HG02973 (cell line): ENCODE data around the gene CYB5A.

Experiments used
- ATAC-seq: cut with Tn5 transposase; IDR thresholded peaks from one replicate; pipeline ENCODE4 v1.9.1; 2021; ENCODE audit warnings: moderate library complexity; ENCODE audit not compliant: unreplicated experiment

Gene CYB5A

GRCh38 chr18:74219056-74219455, 72.7 kb downstream of the CYB5A start:
- no peak for ATAC-seq

GRCh38 chr18:74217476-74218143, 74.2 kb downstream of the CYB5A start:
- no peak for ATAC-seq

- no peak for ATAC-seq
These were observed 75.1 kb downstream of the CYB5A start for GRCh38 chr18:74216661-74217110.

GRCh38 chr18:74215863-74216262, 75.9 kb downstream of the CYB5A start:
- ATAC-seq: no peak

- ATAC-seq: no peak
These were observed 78.3 kb downstream of the CYB5A start for GRCh38 chr18:74213429-74213828.

- no peak for ATAC-seq
These were observed 87.1 kb downstream of the CYB5A start for GRCh38 chr18:74204526-74205152.

DNA sequence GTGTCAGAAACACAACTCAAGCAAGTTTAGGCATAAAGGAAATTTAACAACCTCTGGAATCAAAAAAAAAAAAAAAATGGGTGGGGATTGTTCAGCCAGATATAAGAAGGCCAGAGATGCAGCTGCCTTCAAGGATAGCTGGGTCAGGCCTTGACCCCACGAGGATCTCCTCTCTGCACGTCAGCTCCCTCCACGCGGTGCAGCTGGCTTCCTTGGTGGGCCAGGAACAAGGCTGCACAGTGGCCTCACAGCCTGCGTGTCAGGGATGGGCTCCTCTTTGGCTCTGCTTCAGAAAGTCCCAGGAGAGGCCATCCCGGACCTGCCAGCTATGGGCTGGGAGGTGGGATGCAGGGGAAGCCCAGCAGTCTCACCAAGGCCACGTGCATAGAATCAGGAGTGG, 88.0 kb downstream of the CYB5A start:
- ATAC-seq: no peak
